Activated T-cell treated with anti-CD3 and anti-CD28 coated beads, Interleukin-2, amount 50 U/mL, for 4 hours (primary cell): ENCODE measurements around the gene CXCL1. TPM values are rescaled to one million over a fixed set of nuclear protein-coding genes. Genes with fewer than 3 reads are reported as not detected.

ENCODE experiments used
- ATAC-seq, 2 donors: fragments of 200-7000 bp; cut with Tn5 transposase; one replicate each; pipeline ENCODE4 v1.10.0; 2021
- DNase-seq: peaks from one replicate; pipeline ENCODE4 v3.0.0-alpha.2; 2020
- H3K27me3 Mint-ChIP-seq: one replicate; pipeline ENCODE4 v1.8.0; 2021; ENCODE audit warnings: low read depth, mixed read lengths
- H3K36me3 Mint-ChIP-seq: one replicate; pipeline ENCODE4 v1.8.0; 2022; ENCODE audit warnings: mixed read lengths; ENCODE audit not compliant: insufficient read depth
- H3K4me1 Mint-ChIP-seq: one replicate; pipeline ENCODE4 v1.8.0; 2021; ENCODE audit warnings: low read depth, mixed read lengths
- H3K4me3 Mint-ChIP-seq: one replicate; pipeline ENCODE4 v1.8.0; 2021; ENCODE audit warnings: mild to moderate bottlenecking, moderate library complexity, mixed read lengths
- H3K9me3 Mint-ChIP-seq: one replicate; pipeline ENCODE4 v1.8.0; 2021; ENCODE audit warnings: mixed read lengths
- total RNA-seq, 3 donors: library from RNA; stranded (reverse); gene quantifications; one replicate each; pipeline ENCODE4 v1.2.1, GENCODE V29; 2021

The CXCL1 gene
- total RNA-seq, 3 donors from 2014 or later, result not detected

DNA sequence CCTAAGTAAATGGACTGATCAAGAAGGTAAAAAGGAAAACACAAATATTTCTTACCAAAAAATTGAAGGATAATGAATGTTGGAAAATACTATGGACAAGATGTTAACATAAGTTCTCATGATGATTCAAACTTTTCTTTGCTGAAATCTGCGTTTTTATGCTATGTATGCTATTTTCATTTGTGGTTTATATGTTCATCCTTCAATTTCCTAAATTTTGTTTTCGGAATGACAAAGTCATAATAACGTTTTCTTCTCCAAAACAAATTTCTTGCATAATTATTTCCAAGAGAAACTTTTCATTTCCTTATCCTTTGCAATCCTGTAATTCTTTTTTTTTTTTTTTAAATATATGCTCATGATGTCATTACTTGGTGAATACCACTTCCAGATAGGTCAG is 8.3 kb upstream of the CXCL1 start:
- H3K36me3 Mint-ChIP-seq, result no peaks in the 10 kb centered on the region
- peaks cover 5% of the 10 kb centered on the region for H3K27me3 Mint-ChIP-seq
- ATAC-seq, result no peak
- H3K4me3 Mint-ChIP-seq, result no peak overlapping the region
- no peak for DNase-seq
- no peaks in the 10 kb centered on the region for H3K9me3 Mint-ChIP-seq
- H3K4me1 Mint-ChIP-seq, result no peaks in the 10 kb centered on the region

DNA sequence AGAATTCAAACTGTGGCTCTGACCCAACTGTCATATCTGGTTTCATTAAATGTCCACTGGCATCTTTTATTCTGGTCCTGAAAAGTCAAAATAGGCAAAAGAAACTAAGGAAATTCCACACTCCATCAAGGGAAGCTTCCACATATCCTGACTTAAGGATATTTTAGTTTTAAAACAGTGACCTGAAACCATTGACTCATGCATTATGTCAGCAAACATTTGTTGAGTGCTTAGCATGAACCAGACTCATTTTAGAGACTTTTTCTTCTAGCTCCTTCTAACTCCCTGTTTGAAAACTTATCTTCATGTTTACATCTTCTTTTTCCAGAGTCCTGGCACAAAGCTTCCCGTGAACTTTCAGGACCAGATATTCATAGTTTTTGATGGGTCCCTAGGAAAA is 6.9 kb upstream of the CXCL1 start:
- no peak for ATAC-seq
- no peak overlapping the region for H3K4me3 Mint-ChIP-seq
- peaks cover 5% of the 10 kb centered on the region for H3K27me3 Mint-ChIP-seq
- H3K4me1 Mint-ChIP-seq, result no peaks in the 10 kb centered on the region
- no peak for DNase-seq
- no peaks in the 10 kb centered on the region for H3K36me3 Mint-ChIP-seq
- H3K9me3 Mint-ChIP-seq, result no peaks in the 10 kb centered on the region

DNA sequence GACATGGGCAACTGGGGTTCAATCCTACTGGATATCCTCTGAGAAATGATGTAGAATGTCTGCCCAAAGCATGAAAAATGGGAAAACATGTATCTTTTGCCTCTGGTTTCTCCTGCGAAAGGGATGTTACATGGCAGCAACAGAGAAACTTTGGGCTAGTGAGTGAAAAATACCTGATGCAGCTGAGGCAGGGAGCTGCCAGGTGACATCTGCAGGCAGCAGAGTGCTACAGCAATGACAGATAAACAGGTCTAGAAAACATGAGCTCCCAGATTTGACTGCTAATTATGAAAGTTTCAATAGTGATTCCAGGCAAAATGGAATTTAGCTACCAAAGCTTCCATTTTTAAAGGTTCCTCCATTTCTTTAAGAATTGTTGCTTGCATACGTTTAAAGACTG is 4.8 kb upstream of the CXCL1 start:
- Mint-ChIP-seq H3K4me3 (no peak overlapping the region), H3K9me3 (no peaks in the 10 kb centered on the region), H3K4me1 (no peaks in the 10 kb centered on the region), H3K36me3 (no peaks in the 10 kb centered on the region), H3K27me3 (peaks cover 17% of the 10 kb centered on the region)
- DNase-seq, result no peak
- ATAC-seq, result no peak

DNA sequence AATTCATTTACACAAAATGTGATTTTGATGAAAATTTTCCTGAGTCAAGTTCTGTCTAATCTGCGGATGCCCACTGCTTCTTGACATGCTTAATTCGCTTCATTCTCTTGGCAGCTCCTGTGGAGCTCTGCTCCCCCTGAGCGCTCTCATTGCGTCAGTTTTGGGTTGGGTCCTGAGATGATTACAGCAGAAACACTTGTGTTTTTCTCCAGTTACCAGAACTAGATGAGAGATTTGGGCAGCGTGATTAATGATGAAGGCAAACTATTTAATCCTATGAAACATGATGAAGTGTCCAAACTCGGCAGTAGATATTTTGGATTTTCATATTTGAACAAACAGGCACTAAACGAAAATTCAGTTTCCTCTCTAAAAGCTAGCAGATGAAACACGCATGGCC is 4.2 kb upstream of the CXCL1 start:
- H3K27me3 Mint-ChIP-seq, result peaks cover 23% of the 10 kb centered on the region
- no peaks in the 10 kb centered on the region for H3K9me3 Mint-ChIP-seq
- DNase-seq (no peak), ATAC-seq (no peak)
- H3K4me1 Mint-ChIP-seq, result no peaks in the 10 kb centered on the region
- no peak overlapping the region for H3K4me3 Mint-ChIP-seq
- H3K36me3 Mint-ChIP-seq, result no peaks in the 10 kb centered on the region

DNA sequence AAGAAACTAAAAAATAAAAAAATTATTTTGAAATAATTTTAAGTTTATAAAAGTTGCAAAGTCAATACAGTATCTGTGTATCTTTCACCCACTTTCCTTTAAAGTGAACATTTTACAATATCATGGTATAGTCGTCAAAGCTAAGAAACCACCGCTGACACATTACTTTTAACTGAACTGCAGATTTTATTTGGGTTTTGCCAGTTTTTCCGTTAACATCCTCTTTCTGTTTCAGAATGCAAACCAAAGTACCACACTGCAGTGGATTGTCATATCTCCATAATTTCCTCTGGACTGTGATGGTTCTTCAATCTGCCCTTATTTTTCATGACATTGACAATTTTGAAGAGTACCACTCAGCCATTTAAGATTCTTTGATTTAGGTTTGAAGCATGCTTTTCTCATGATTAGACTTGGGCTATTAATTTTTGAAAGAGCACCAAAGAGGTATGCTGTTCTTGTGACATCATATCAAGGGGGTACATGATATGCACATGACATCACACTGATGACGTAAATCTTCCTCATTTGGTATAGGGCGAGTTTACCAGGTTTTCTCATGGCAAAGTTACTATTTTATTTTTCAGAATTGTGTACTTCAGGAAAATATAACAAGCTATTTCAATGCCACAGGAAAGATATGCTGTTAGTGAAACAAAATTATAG is 3.6 kb upstream of the CXCL1 start:
- Mint-ChIP-seq H3K27me3 (peaks cover 26% of the 10 kb centered on the region), H3K36me3 (no peaks in the 10 kb centered on the region), H3K4me3 (no peak overlapping the region), H3K4me1 (no peaks in the 10 kb centered on the region), H3K9me3 (no peaks in the 10 kb centered on the region)
- DNase-seq (no peak), ATAC-seq (no peak)

DNA sequence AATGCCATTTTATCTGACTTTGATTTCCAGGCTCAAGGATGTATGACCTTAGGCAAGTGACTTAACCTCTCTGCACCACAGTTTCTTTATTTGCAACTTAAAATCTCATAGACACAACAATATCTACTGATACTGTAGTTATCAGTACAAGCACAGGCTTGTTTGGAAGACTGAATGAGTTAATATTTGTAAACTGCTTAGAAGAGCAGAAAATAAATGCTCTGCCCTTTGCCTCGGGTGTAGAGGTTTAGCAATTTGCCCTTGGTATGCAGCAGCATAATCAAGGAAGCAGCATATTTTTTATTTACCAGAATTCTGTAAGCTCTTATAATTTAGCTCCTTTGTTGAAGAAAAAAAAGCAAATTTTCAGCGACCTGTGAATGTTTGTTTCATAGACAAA is 2.9 kb upstream of the CXCL1 start:
- H3K4me3 Mint-ChIP-seq, result no peak overlapping the region
- no peaks in the 10 kb centered on the region for H3K36me3 Mint-ChIP-seq
- H3K9me3 Mint-ChIP-seq, result no peaks in the 10 kb centered on the region
- DNase-seq (no peak), ATAC-seq (no peak)
- peaks cover 26% of the 10 kb centered on the region for H3K27me3 Mint-ChIP-seq
- H3K4me1 Mint-ChIP-seq, result no peaks in the 10 kb centered on the region

DNA sequence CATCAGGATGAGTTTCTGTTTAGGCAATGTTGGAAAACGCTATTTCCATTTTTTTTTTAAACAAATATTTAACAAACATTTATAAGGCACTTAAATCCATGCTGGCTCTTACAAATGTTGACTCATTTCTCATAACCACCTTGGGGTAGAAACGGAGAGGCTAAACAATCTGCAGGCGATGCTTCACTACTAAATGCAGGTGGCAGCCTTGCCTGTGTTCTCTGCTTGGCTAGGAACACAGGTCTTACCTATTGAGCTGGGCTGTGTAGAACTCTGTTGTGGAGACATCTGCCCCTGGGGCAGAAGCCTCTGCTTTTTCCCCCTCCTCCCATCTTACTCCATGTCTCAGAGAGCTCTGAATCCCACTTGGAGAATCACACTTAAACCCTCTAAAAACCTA is 1.4 kb upstream of the CXCL1 start:
- no peak for ATAC-seq

DNA sequence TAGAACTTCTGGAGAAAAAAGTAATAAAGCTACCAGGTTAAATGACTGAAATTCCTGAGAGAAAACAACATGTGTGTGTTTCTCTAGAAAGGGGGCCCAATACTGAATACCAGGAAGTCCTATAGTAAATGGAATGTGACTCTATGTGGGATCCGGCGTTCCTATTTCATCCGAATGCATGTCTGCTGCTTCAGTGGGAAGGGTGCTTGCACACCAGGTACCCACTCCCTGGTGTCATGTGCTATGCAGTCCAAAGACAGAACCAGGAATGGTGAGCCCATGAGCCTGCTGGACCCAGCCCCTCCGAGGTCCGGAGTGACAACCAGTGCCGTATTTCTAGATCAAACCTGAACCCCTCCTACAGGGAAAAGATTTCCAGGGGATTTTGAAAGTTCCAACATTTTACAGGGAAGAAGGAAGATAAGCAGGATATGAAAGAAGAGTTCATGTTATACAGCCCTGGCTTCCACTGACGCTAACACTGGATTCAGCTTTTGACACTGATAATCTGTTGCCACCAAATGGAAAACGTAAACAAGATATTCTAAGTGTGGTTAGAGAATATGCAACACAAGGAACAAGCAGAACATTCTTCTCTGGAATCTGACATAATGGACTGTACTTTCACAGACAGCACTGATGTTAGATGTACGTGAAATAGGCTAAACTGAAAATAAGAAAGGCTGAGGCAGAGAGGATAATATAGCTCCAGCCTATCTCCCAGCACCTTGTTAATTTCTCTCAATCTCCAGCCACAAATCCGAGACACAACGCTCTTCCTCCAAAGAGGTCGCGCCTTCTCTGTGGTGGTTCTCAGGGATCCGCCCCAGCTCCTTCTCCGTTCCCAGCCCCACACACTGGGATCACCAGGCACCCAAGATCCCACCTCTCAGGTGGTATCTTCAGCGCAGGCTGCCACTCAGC is 725 bp upstream of the CXCL1 start:
- no peaks in the 10 kb centered on the region for H3K9me3 Mint-ChIP-seq
- H3K36me3 Mint-ChIP-seq, result no peaks in the 10 kb centered on the region
- H3K4me1 Mint-ChIP-seq, result no peaks in the 10 kb centered on the region
- ATAC-seq (no peak), DNase-seq (no peak)
- H3K27me3 Mint-ChIP-seq, result peaks cover 21% of the 10 kb centered on the region
- H3K4me3 Mint-ChIP-seq, result no peak overlapping the region

More for the DNA sequence above, 1.4 kb upstream of the CXCL1 start:
- H3K9me3 Mint-ChIP-seq, result no peaks in the 10 kb centered on the region
- no peaks in the 10 kb centered on the region for H3K36me3 Mint-ChIP-seq
- peaks cover 21% of the 10 kb centered on the region for H3K27me3 Mint-ChIP-seq
- DNase-seq, result no peak
- no peaks in the 10 kb centered on the region for H3K4me1 Mint-ChIP-seq
- no peak overlapping the region for H3K4me3 Mint-ChIP-seq

DNA sequence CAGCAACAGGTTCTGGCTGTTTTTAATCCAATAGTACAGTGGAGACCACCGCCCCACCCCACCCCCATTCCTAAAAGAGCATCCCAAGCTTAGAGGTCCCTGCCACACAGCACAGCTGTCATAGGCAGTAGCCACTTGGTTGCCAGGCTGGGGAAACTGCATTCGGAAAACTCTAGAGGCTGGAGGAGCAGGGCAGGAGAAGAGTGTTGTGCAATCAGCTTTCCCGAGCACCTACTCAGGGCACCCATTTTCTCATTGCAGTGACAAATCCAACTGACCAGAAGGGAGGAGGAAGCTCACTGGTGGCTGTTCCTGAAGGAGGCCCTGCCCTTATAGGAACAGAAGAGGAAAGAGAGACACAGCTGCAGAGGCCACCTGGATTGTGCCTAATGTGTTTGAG is 1.1 kb downstream of the CXCL1 start:
- H3K36me3 Mint-ChIP-seq, result no peaks in the 10 kb centered on the region
- no peak overlapping the region for H3K4me3 Mint-ChIP-seq
- ATAC-seq, result no peak
- H3K27me3 Mint-ChIP-seq, result peaks cover 21% of the 10 kb centered on the region
- no peak for DNase-seq
- no peaks in the 10 kb centered on the region for H3K4me1 Mint-ChIP-seq
- H3K9me3 Mint-ChIP-seq, result no peaks in the 10 kb centered on the region

DNA sequence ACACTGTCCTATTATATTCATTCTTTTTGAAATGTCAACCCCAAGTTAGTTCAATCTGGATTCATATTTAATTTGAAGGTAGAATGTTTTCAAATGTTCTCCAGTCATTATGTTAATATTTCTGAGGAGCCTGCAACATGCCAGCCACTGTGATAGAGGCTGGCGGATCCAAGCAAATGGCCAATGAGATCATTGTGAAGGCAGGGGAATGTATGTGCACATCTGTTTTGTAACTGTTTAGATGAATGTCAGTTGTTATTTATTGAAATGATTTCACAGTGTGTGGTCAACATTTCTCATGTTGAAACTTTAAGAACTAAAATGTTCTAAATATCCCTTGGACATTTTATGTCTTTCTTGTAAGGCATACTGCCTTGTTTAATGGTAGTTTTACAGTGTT is 1.6 kb downstream of the CXCL1 start:
- Mint-ChIP-seq H3K36me3 (no peaks in the 10 kb centered on the region), H3K27me3 (peaks cover 21% of the 10 kb centered on the region), H3K4me1 (no peaks in the 10 kb centered on the region), H3K9me3 (no peaks in the 10 kb centered on the region), H3K4me3 (no peak overlapping the region)
- ATAC-seq (no peak), DNase-seq (no peak)

DNA sequence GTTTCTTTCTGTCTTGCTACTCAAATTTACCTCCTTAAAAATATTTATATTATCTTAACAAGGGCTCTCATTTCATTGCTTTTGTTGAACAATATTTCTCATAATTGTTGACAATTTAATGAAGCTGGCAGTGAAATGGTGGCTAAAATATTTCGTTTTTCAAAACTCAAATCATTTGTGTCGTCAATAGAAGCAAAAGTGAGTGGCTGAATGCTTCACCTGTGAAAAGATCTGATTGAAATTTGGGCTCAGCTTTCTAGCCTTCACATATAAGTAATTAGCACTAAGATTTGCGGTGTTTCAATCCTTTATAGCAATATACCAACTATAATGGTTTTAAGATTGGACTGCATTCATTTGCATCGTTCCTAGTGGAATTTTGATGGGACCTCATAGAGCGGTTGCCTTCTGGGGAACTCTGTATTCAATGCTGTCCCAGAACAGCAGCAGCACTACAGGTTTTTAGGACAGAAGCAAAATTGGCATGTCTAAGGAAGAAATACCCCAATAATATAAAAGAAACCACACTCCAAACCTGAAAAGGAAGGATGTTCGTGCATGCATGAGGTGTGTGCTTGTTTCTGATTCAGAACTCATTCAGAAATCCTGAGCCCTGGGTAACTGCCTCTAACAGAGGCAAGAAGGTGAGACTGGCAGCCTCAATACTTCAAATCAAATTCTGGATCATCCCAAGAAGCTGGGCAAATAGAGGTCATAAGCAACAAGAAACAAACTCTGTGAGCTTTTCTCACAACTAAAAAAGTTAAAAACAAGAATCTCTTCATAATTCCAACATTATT is 2.5 kb downstream of the CXCL1 start:
- Mint-ChIP-seq H3K36me3 (no peaks in the 10 kb centered on the region), H3K4me3 (no peak overlapping the region), H3K9me3 (no peaks in the 10 kb centered on the region), H3K4me1 (no peaks in the 10 kb centered on the region), H3K27me3 (peaks cover 21% of the 10 kb centered on the region)
- ATAC-seq, result no peak
- no peak for DNase-seq

DNA sequence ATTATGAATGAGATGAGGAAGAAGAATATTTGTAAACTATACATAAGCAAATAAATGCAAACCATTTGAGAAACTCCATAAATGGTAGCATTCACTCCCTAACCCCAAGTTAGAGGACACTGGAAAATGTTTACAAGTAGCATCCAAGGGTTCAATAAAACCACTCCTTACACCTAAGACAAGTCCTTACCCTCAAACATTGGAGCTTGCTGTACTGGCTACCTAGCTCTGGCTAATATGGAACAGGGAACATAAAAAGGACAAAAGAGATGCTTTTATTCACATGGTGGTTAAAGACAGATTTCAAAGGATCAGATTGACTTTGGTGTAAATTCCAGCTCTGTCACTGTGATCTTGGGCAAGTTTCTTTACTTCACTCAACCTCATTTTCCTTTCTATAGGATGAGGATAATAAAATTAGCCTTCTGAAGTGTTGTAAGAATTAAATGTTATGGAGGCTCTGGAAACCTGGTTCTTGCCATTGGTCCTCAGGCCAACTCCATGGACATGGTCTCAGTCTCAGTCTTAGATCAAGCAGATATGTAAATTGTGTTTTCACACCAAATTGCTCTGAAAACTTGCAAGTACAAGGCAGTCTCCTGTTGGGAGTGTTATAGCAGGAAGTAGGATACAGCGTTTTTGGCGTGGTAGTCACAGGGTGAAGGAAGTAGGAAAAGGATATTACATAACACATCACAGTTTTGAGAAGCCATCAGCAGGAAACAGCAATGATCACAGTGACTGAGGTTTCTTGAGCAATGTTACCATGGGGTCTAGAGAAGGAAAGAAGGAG is 3.3 kb downstream of the CXCL1 start:
- Mint-ChIP-seq H3K4me3 (no peak overlapping the region), H3K27me3 (peaks cover 21% of the 10 kb centered on the region), H3K36me3 (no peaks in the 10 kb centered on the region), H3K9me3 (no peaks in the 10 kb centered on the region), H3K4me1 (no peaks in the 10 kb centered on the region)
- DNase-seq, result no peak
- ATAC-seq, result no peak

DNA sequence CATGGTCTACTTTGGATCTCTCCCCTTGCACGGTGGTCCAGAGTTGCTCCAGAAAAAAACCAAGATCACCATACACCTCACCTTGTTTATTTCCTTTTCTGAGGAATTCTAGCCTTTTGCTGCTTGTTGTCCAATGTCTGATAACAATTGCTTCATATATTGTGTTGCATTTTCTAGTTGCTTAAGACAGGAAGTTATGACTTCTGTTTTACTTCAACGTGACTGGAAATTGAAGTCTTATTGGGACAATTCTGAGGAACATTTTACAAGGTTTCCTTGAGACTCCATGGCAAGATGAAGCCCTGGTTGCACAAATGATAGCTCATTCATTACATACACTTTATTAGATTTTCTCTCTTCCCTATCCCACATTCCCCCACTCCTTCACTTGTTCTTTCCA is 5.2 kb downstream of the CXCL1 start:
- no peak overlapping the region for H3K4me3 Mint-ChIP-seq
- no peak for DNase-seq
- H3K36me3 Mint-ChIP-seq, result no peaks in the 10 kb centered on the region
- H3K4me1 Mint-ChIP-seq, result no peaks in the 10 kb centered on the region
- H3K9me3 Mint-ChIP-seq, result no peaks in the 10 kb centered on the region
- peaks cover 8% of the 10 kb centered on the region for H3K27me3 Mint-ChIP-seq
- ATAC-seq, result no peak

DNA sequence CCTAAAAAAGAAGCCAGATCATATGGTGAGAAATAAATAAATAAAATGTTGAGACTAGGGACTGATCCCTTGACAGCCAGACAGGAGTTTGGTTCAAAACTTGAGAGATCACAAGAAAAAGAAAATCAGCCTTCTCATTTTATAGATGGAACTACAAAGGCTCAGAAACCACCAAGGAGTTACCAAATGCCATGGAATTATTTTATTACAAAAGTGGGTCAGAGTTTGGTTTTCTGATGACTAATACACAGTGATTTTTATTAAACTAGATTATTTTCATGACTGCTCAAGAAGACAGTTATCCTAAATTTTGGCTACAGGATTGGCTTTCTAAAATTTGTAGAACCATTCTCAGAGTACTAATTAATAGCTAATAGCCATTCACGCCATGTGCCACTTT is 6.2 kb downstream of the CXCL1 start:
- no peak for ATAC-seq
- H3K9me3 Mint-ChIP-seq, result no peaks in the 10 kb centered on the region
- no peaks in the 10 kb centered on the region for H3K27me3 Mint-ChIP-seq
- no peaks in the 10 kb centered on the region for H3K4me1 Mint-ChIP-seq
- H3K4me3 Mint-ChIP-seq, result no peak overlapping the region
- DNase-seq, result no peak
- H3K36me3 Mint-ChIP-seq, result no peaks in the 10 kb centered on the region
